Measurements from ENCODE around the gene SIX3. TPM values are rescaled to one million over a fixed set of nuclear protein-coding genes. Genes with fewer than 3 reads are reported as not detected.

Gene SIX3
- total and polyA plus RNA-seq, 2 experiments from 2014 or later, result 0.21 to 0.28 TPM

GRCh38 chr2:44981714-44982108, 40.2 kb downstream of the SIX3 start:
- Histone ChIP-seq H3K79me2 (replicated peaks; ENCODE audit: insufficient read depth) (no peaks in the 10 kb centered on the region), H4K20me1 (replicated peaks; ENCODE audit: insufficient read depth) (no peaks in the 10 kb centered on the region), H3K9me2 (ENCODE audit: insufficient read depth) (0 out of 2 replicates have a peak, but pooled peaks cover 5% of the 10 kb centered on the region), H3F3A (replicated peaks; ENCODE audit: low read depth) (no peaks in the 10 kb centered on the region), H2AFZ (no peak overlapping the region), H3K4me3 (no peak overlapping the region), H3K27ac (ENCODE audit: low read depth) (no peak overlapping the region), H3K36me3 (ENCODE audit: insufficient read depth) (no peaks in the 10 kb centered on the region), H3K4me2 (no peak overlapping the region), H3K27me3 (ENCODE audit: insufficient read depth) (no peaks in the 10 kb centered on the region; the same call in 1 of the 2 replicates), H3K4me1 (ENCODE audit: insufficient read depth) (peaks cover 15% of the 10 kb centered on the region)
- Mint-ChIP-seq H3K4me3 (no peak overlapping the region), H3K27ac (no peak overlapping the region), H3K36me3 (ENCODE audit: low read depth) (no peaks in the 10 kb centered on the region), H3K4me1 (peaks cover 17% of the 10 kb centered on the region), H3K9me3 (0 out of 3 replicates have a peak, but pooled peaks cover 2% of the 10 kb centered on the region), H3K27me3 (ENCODE audit: insufficient read depth, low read depth, poor library complexity) (peaks cover 15% of the 10 kb centered on the region)
- TF ChIP-seq CTCF (conservative IDR thresholded peaks at IDR 0.05; ENCODE audit: low read depth in 2 of 2), result peak; percentile 83 to 98
- no peak for TF ChIP-seq STAT1 (IDR thresholded peaks at IDR 0.05; ENCODE audit: unreplicated experiment)
- no peak for TF ChIP-seq ZNF331 (CRISPR knock-in tag; IDR thresholded peaks at IDR 0.05; ENCODE audit: low read depth)
- no peak for TF ChIP-seq CREB1 (CRISPR knock-in tag; IDR thresholded peaks at IDR 0.05; ENCODE audit: low read depth)
- ATAC-seq, result peak; percentile 94
- peak; percentile 92 for DNase-seq (ENCODE audit: low spot score)

- no peak overlapping the region for H3K4me3 ChIP-seq
- Mint-ChIP-seq H3K4me3 (no peak overlapping the region), H3K9me3 (peaks cover 17% of the 10 kb centered on the region), H3K4me1 (peaks cover 15% of the 10 kb centered on the region; the same call in 2 of the 3 replicates), H3K36me3 (ENCODE audit: low read depth) (no peaks in the 10 kb centered on the region), H3K27me3 (ENCODE audit: insufficient read depth, low read depth, poor library complexity) (peaks cover 8% of the 10 kb centered on the region), H3K27ac (no peak overlapping the region)
- H3K27ac ChIP-seq (ENCODE audit: low read depth), result no peak overlapping the region
- H3K9me2 ChIP-seq (ENCODE audit: insufficient read depth), result 0 out of 2 replicates have a peak, but pooled peaks cover 5% of the 10 kb centered on the region
- H3F3A ChIP-seq (replicated peaks; ENCODE audit: low read depth), result no peaks in the 10 kb centered on the region
- H3K79me2 ChIP-seq (replicated peaks; ENCODE audit: insufficient read depth), result no peaks in the 10 kb centered on the region
- H3K4me1 ChIP-seq (ENCODE audit: insufficient read depth), result peaks cover 15% of the 10 kb centered on the region
- H2AFZ ChIP-seq, result no peak overlapping the region
- H3K4me2 ChIP-seq, result no peak overlapping the region
- ATAC-seq (no peak), DNase-seq (ENCODE audit: low spot score) (no peak)
- H3K36me3 ChIP-seq (ENCODE audit: insufficient read depth), result no peaks in the 10 kb centered on the region
- H3K27me3 ChIP-seq (ENCODE audit: insufficient read depth), result no peaks in the 10 kb centered on the region; the same call in 1 of the 2 replicates
- no peaks in the 10 kb centered on the region for H4K20me1 ChIP-seq (replicated peaks; ENCODE audit: insufficient read depth)
- TF ChIP-seq ETS1 (IDR thresholded peaks at IDR 0.05) (no peak), ZNF462 (CRISPR knock-in tag; IDR thresholded peaks at IDR 0.05) (no peak), JUNB (IDR thresholded peaks at IDR 0.05; ENCODE audit: unreplicated experiment) (no peak), EZH2phosphoT487 (IDR thresholded peaks at IDR 0.05; ENCODE audit: unreplicated experiment) (no peak)
Observed at GRCh38 chr2:44983836-44984604, 42.5 kb downstream of the SIX3 start.

Measured in GM23338 (cell line).